Osteocyte (in vitro differentiated cells): ENCODE measurements around the gene KRT78. TPM values are rescaled to one million over a fixed set of nuclear protein-coding genes. Genes with fewer than 3 reads are reported as not detected.

Source experiments
- DNase-seq: peaks from one replicate; pipeline ENCODE4 v3.0.0; 2021; ENCODE audit warnings: mixed read lengths; ENCODE audit not compliant: unreplicated experiment; ENCODE audit errors: extremely low spot score
- H3K27ac Mint-ChIP-seq: one replicate; pipeline ENCODE4 v1.8.0; 2021; ENCODE audit warnings: mild to moderate bottlenecking, mixed read lengths; ENCODE audit not compliant: unreplicated experiment
- H3K27me3 Mint-ChIP-seq: one replicate; pipeline ENCODE4 v1.8.0; 2021; ENCODE audit warnings: mixed read lengths; ENCODE audit not compliant: unreplicated experiment
- H3K36me3 Mint-ChIP-seq: one replicate; pipeline ENCODE4 v1.8.0; 2021; ENCODE audit warnings: mixed read lengths; ENCODE audit not compliant: unreplicated experiment
- H3K4me1 Mint-ChIP-seq: one replicate; pipeline ENCODE4 v1.8.0; 2021; ENCODE audit warnings: mixed read lengths; ENCODE audit not compliant: unreplicated experiment
- H3K4me3 Mint-ChIP-seq: one replicate; pipeline ENCODE4 v1.8.0; 2021; ENCODE audit warnings: mild to moderate bottlenecking, moderate library complexity, mixed read lengths; ENCODE audit not compliant: unreplicated experiment
- H3K9me3 Mint-ChIP-seq: one replicate; pipeline ENCODE4 v1.8.0; 2021; ENCODE audit warnings: mixed read lengths; ENCODE audit not compliant: unreplicated experiment
- long read RNA-seq: library from polyadenylated mRNA; unstranded; transcript quantifications from one replicate; pipeline ENCODE4 v2.0.0, GENCODE V29; 2021
- total RNA-seq: library from RNA; stranded (reverse); gene quantifications from 2 replicates; pipeline ENCODE4 v1.2.1, GENCODE V29; 2021
- TF ChIP-seq, protein P1 (sequence below): fragments of 200-600 bp; sonication (generic); IDR thresholded peaks from 2 replicates; pipeline ENCODE4 v1.5.0; 2021; ENCODE audit warnings: antibody characterized with exemption, mild to moderate bottlenecking, moderate library complexity

The KRT78 gene, protein sequence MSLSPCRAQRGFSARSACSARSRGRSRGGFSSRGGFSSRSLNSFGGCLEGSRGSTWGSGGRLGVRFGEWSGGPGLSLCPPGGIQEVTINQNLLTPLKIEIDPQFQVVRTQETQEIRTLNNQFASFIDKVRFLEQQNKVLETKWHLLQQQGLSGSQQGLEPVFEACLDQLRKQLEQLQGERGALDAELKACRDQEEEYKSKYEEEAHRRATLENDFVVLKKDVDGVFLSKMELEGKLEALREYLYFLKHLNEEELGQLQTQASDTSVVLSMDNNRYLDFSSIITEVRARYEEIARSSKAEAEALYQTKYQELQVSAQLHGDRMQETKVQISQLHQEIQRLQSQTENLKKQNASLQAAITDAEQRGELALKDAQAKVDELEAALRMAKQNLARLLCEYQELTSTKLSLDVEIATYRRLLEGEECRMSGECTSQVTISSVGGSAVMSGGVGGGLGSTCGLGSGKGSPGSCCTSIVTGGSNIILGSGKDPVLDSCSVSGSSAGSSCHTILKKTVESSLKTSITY
- not detected in 2 replicates for total RNA-seq
- long read RNA-seq: 0 reads

DNA sequence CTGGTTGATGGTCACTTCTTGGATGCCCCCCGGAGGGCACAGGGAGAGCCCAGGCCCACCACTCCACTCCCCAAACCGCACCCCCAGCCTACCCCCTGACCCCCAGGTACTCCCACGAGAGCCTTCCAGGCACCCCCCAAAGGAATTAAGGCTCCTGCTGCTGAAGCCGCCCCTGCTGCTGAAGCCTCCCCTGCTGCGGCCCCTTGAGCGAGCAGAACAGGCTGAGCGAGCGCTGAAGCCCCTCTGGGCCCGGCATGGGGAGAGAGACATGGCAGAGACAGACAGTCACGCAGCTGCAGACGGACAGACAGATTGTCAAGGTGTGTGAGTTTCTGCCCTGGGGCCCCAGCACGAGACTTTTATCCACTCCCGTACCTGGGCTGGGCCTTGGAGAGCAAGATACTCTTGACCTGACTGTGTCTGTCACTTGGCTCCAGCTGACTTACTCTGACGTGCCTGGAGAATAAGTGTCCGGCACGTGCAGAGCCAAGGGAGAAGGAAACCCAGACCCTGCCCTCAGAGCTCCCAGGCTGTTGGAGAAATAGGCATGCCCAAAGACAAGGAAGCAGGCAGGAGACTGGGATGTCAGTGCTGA, at the start of gene KRT78:
Gene KRT78 (minus strand): TSS at position 334 of the 595 bp plus-strand sequence. CDS start 64 bp downstream, at position 270.
- H3K27me3 Mint-ChIP-seq: peaks cover 34% of the 10 kb centered on the region
- no peaks in the 10 kb centered on the region for H3K36me3 Mint-ChIP-seq
- TF ChIP-seq, protein P1, sequence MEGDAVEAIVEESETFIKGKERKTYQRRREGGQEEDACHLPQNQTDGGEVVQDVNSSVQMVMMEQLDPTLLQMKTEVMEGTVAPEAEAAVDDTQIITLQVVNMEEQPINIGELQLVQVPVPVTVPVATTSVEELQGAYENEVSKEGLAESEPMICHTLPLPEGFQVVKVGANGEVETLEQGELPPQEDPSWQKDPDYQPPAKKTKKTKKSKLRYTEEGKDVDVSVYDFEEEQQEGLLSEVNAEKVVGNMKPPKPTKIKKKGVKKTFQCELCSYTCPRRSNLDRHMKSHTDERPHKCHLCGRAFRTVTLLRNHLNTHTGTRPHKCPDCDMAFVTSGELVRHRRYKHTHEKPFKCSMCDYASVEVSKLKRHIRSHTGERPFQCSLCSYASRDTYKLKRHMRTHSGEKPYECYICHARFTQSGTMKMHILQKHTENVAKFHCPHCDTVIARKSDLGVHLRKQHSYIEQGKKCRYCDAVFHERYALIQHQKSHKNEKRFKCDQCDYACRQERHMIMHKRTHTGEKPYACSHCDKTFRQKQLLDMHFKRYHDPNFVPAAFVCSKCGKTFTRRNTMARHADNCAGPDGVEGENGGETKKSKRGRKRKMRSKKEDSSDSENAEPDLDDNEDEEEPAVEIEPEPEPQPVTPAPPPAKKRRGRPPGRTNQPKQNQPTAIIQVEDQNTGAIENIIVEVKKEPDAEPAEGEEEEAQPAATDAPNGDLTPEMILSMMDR: no peak
- DNase-seq: no peak
- H3K27ac Mint-ChIP-seq: no peak within 1 kb of the TSS
- H3K9me3 Mint-ChIP-seq: no peaks in the 10 kb centered on the region
- H3K4me1 Mint-ChIP-seq: no peaks in the 10 kb centered on the region
- no peak within 1 kb of the TSS for H3K4me3 Mint-ChIP-seq

- TF ChIP-seq, protein P1: no peak
- H3K36me3 Mint-ChIP-seq: no peaks in the 10 kb centered on the region
- peak overlapping the region; percentile 27 for H3K27ac Mint-ChIP-seq
- peaks cover 22% of the 10 kb centered on the region for H3K4me1 Mint-ChIP-seq
- H3K9me3 Mint-ChIP-seq: no peaks in the 10 kb centered on the region
- H3K4me3 Mint-ChIP-seq: no peak overlapping the region
- no peak for DNase-seq
- no peaks in the 10 kb centered on the region for H3K27me3 Mint-ChIP-seq
These were observed 47.7 kb upstream of the KRT78 start for GRCh38 chr12:52896190-52897100.

GRCh38 chr12:52895726-52896189, 47.0 kb upstream of the KRT78 start:
- no peak for DNase-seq
- H3K9me3 Mint-ChIP-seq: no peaks in the 10 kb centered on the region
- H3K36me3 Mint-ChIP-seq: no peaks in the 10 kb centered on the region
- no peak overlapping the region for H3K4me3 Mint-ChIP-seq
- no peaks in the 10 kb centered on the region for H3K27me3 Mint-ChIP-seq
- H3K27ac Mint-ChIP-seq: no peak overlapping the region
- TF ChIP-seq, protein P1: no peak
- H3K4me1 Mint-ChIP-seq: peaks cover 22% of the 10 kb centered on the region

DNA sequence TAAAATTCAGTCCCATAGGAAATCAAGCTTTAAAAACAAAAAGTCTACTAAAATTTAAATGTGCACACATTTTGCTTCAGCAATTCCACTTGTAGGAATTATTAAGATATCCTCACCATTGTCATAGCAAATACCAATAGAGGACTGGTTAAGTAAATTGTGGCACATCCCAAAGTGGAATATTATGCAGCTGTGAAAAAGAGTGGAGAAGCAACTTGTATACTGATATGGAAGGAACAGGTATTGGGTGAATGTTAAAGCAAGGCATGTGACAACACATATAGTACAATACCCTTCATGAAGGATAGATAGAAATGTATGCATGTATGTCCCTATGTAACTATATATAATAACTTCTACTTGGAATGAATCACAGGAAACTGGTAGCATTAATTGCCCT, 44.2 kb upstream of the KRT78 start:
- no peak overlapping the region for H3K27ac Mint-ChIP-seq
- H3K4me3 Mint-ChIP-seq: no peak overlapping the region

More for the DNA sequence above, 44.2 kb upstream of the KRT78 start:
- Mint-ChIP-seq H3K36me3 (no peaks in the 10 kb centered on the region), H3K27me3 (no peaks in the 10 kb centered on the region), H3K4me1 (peaks cover 26% of the 10 kb centered on the region), H3K9me3 (no peaks in the 10 kb centered on the region)
- TF ChIP-seq, protein P1: no peak
- no peak for DNase-seq
